Bronchial epithelial cell (primary cell): Measurements from ENCODE around the gene XNDC1N. TPM values are rescaled to one million over a fixed set of nuclear protein-coding genes. Genes with fewer than 3 reads are reported as not detected.
"Not testable (repeated sequence)": the region's sequence is repeated elsewhere in the genome, so short reads cannot be mapped to it uniquely, and the experiment has no call there.

Experiments used
- DNase-seq: peaks from one replicate; pipeline ENCODE4 v3.0.0-alpha.2; 2010; ENCODE audit warnings: low read depth
- FAIRE-seq: peaks from 2 replicates; lab custom pipeline; 2011; peaks lifted over from hg19 to GRCh38; lab: Jason Lieb, UNC
- H3K27me3 ChIP-seq: 2 replicates; pipeline ENCODE4 v1.5.1; 2011; ENCODE audit warnings: low read length; ENCODE audit not compliant: control insufficient read depth, insufficient read depth
- H3K36me3 ChIP-seq: 2 replicates; pipeline ENCODE4 v1.5.1; 2011; ENCODE audit warnings: low read length; ENCODE audit not compliant: control insufficient read depth, insufficient read depth
- H3K4me3 ChIP-seq: 2 replicates; pipeline ENCODE4 v1.5.1; 2011; ENCODE audit warnings: mild to moderate bottlenecking, low read depth, low read length, control low read depth
- total RNA-seq: library from RNA; depleted of rRNA; stranded (reverse); fragments of >200 nt; gene quantifications from 2 replicates; pipeline ENCODE4 v1.2.1, GENCODE V29; 2014
- TF ChIP-seq, protein P1 (sequence below): IDR thresholded peaks from 2 replicates; pipeline ENCODE4 v1.5.1; 2011; ENCODE audit warnings: mild to moderate bottlenecking, moderate library complexity, low read length, control low read depth, inconsistent platforms; ENCODE audit not compliant: insufficient read depth, severe bottlenecking

The XNDC1N gene
- total RNA-seq, 1 donor from 2014 or later: 6.1 TPM

GRCh38 chr11:71913756-71914526 lies 14.5 kb downstream of the XNDC1N start:
- H3K4me3 ChIP-seq: no peak overlapping the region
- H3K27me3 ChIP-seq: no peaks in the 10 kb centered on the region
- no peak for DNase-seq
- FAIRE-seq: no peak
- H3K36me3 ChIP-seq: no peaks in the 10 kb centered on the region
- TF ChIP-seq, protein P1, sequence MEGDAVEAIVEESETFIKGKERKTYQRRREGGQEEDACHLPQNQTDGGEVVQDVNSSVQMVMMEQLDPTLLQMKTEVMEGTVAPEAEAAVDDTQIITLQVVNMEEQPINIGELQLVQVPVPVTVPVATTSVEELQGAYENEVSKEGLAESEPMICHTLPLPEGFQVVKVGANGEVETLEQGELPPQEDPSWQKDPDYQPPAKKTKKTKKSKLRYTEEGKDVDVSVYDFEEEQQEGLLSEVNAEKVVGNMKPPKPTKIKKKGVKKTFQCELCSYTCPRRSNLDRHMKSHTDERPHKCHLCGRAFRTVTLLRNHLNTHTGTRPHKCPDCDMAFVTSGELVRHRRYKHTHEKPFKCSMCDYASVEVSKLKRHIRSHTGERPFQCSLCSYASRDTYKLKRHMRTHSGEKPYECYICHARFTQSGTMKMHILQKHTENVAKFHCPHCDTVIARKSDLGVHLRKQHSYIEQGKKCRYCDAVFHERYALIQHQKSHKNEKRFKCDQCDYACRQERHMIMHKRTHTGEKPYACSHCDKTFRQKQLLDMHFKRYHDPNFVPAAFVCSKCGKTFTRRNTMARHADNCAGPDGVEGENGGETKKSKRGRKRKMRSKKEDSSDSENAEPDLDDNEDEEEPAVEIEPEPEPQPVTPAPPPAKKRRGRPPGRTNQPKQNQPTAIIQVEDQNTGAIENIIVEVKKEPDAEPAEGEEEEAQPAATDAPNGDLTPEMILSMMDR: no peak

- not testable (repeated sequence) for DNase-seq, H3K4me3 ChIP-seq, FAIRE-seq, H3K36me3 ChIP-seq, H3K27me3 ChIP-seq
Observed at GRCh38 chr11:71911986-71912340, 16.4 kb downstream of the XNDC1N start.

GRCh38 chr11:71911321-71911985 lies 16.9 kb downstream of the XNDC1N start:
- H3K4me3 ChIP-seq, FAIRE-seq, H3K27me3 ChIP-seq, H3K36me3 ChIP-seq: not testable (repeated sequence)
- DNase-seq: peak; percentile 26

GRCh38 chr11:71910775-71911174 lies 17.6 kb downstream of the XNDC1N start:
- FAIRE-seq, H3K36me3 ChIP-seq, H3K27me3 ChIP-seq, DNase-seq, H3K4me3 ChIP-seq: not testable (repeated sequence)

- Histone ChIP-seq H3K27me3 (no peaks in the 10 kb centered on the region), H3K36me3 (no peaks in the 10 kb centered on the region), H3K4me3 (no peak overlapping the region)
- DNase-seq (no peak), FAIRE-seq (no peak)
- TF ChIP-seq, protein P1: no peak
Observed at GRCh38 chr11:71908218-71908617, 20.2 kb downstream of the XNDC1N start.

DNA sequence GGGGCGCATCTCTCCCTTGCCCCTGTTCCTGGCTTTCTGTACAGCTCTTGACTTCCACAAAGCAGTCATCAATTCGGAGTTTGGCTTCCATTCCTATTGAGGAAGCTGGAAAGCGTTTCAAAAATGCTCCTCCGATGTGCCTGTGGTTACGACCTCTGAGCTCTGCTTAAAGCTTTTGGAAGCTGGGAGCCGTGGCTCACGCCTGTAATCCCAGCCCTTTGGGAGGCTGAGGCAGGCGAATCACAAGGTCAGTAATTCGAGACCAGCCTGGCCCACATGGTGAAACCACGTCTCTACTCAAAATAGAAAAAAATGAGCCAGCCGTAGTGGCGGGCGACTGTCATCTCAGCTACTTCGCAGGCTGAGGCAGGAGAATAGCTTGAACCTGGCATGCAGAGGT lies 27.3 kb downstream of the XNDC1N start:
- H3K27me3 ChIP-seq, FAIRE-seq, DNase-seq, H3K4me3 ChIP-seq, H3K36me3 ChIP-seq: not testable (repeated sequence)

- Histone ChIP-seq H3K4me3 (no peak overlapping the region), H3K27me3 (no peaks in the 10 kb centered on the region), H3K36me3 (no peaks in the 10 kb centered on the region)
- DNase-seq (no peak), FAIRE-seq (no peak)
- TF ChIP-seq, protein P1: no peak
Observed at GRCh38 chr11:71895961-71896360, 32.4 kb downstream of the XNDC1N start.

DNA sequence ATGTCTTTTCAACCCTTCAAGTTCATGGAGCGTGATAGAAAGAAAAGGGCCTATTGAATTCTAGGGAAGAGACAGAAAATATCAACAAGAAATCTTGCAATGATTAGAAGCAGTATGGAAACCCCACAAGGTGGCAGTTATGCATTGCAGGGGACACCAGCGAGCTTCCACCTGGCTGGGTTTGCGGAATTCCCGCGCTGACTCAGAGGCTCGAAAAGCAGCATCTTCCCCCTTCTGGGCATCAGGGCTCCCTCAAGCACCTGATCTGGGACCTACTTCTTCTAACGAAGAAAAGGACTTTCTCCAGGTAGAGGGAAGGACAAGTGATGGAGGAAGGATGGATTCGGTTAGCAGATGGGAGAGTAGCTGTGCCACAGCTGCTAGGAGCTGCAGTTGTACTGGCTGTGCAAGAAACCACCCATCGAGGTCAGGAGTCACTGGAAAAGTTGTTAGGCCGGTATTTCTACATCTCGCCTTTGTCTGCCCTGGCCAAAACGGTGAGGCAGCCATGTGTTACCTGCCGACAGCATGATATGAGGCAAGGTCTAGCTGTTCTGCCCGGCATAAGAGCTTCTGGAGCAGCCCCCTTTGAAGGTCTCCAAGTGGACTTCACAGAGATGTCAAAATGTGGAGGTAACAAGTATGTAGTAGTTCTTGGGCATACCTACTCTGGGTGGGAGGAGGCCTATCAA lies 39.1 kb downstream of the XNDC1N start:
- FAIRE-seq, H3K4me3 ChIP-seq, H3K36me3 ChIP-seq, H3K27me3 ChIP-seq: not testable (repeated sequence)
- peak; percentile 1 for DNase-seq

DNA sequence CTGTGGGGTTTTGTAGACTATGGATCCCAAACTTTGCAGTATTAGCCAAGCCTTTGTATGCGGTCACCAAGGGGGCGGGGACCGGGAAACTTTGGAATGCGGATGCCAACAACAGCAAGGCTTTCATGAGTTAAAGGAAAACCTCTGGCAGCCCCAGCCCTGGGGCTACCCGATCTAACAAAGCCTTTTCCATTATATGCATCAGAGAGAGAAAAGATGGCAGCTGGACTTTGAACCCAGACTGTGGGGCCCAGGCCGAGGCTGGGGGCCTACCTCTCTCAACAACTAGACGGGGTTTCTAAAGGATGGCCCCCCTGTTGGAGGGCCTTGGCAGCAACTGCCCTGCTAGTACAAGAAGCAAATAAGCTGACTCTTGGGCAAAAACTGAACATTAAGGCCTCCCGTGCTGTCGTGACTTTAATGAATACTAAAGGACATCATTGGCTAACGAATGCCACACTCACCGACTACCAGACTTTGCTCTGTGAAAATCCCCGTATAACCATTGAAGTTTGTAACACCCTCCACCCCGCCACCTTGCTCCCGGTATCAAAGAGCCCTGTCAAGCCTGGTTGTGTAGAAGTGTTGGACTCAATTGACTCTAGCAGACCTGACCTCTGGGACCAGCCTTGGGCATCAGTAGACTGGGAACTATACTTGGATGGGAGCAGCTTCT lies 39.9 kb downstream of the XNDC1N start:
- DNase-seq: peak; percentile 5
- FAIRE-seq, H3K36me3 ChIP-seq, H3K4me3 ChIP-seq, H3K27me3 ChIP-seq: not testable (repeated sequence)

GRCh38 chr11:71885806-71886205 lies 42.6 kb downstream of the XNDC1N start:
- DNase-seq, H3K27me3 ChIP-seq, FAIRE-seq, H3K4me3 ChIP-seq, H3K36me3 ChIP-seq: not testable (repeated sequence)
